ENCODE measurements around the gene SLC23A2. TPM values are rescaled to one million over a fixed set of nuclear protein-coding genes. Genes with fewer than 3 reads are reported as not detected.
A peak's percentile ranks its signal among the peaks of the same experiment; 100 is the strongest.

SLC23A2 gene
- total and polyA plus RNA-seq, 4 donors = 3.5 to 38.2 (median 17.9) TPM

DNA sequence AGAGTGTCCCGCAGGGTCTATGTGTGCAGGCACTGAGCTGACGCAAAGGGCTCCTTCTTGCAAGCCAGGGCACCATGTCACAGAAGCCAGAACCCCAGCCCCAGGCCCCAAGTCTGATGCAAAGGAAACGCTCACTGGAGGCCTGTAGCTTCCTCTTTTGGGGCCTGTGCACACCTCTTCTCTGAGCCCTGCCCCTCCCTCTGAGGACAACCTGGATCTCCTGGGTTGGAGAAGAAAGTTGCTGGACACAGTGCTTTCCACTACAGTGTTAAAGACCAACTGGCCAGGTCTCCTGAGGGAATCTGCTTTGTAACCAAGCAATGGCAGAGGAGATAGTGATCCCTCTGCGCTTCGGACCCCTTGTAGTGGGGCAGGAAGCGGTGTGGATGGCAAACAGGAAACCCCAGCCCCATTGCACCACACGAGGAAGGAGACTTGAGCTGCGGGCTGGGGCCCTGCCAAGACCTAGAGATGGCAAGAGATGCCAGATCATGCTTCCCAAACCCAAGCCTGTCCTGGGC lies 189.6 kb downstream of the SLC23A2 start:
- intact Hi-C loops (cut with DNase I) = no loop called here
- no peak overlapping the region for H3K27ac ChIP-seq (ENCODE audit: low read depth in 1 of 2, low read length in 2 of 2)
- no peaks in the 10 kb centered on the region for H3K4me1 ChIP-seq (ENCODE audit: control insufficient read depth in 1 of 2, insufficient read depth in 2 of 2, low read length in 2 of 2)
- peak in 1 of 2 donors; percentile 89 for DNase-seq
- H3K36me3 ChIP-seq (ENCODE audit: control insufficient read depth in 1 of 2, insufficient read depth in 2 of 2, low read length in 1 of 2) = no peaks in the 10 kb centered on the region
- no peaks in the 10 kb centered on the region for H3K27me3 ChIP-seq (ENCODE audit: control insufficient read depth in 1 of 2, insufficient read depth in 2 of 2, low read length in 1 of 2)
- peak; percentile 40 for ATAC-seq (ENCODE audit: low FRiP score)
- WGBS, 2 donors = 82 to 84% methylated on average over 8 of the region's 8 CpGs
- H3K4me3 ChIP-seq (ENCODE audit: low read length in 2 of 2) = no peak overlapping the region
- H3K9me3 ChIP-seq (ENCODE audit: control insufficient read depth, low read length) = no peaks in the 10 kb centered on the region

GRCh38 chr20:4811257-4811656 lies 190.1 kb downstream of the SLC23A2 start:
- Histone ChIP-seq H3K27me3 (ENCODE audit: control insufficient read depth in 1 of 2, insufficient read depth in 2 of 2, low read length in 1 of 2) (no peaks in the 10 kb centered on the region), H3K4me3 (ENCODE audit: low read length in 2 of 2) (no peak overlapping the region), H3K4me1 (ENCODE audit: control insufficient read depth in 1 of 2, insufficient read depth in 2 of 2, low read length in 2 of 2) (no peaks in the 10 kb centered on the region), H3K36me3 (ENCODE audit: control insufficient read depth in 1 of 2, insufficient read depth in 2 of 2, low read length in 1 of 2) (no peaks in the 10 kb centered on the region), H3K9me3 (ENCODE audit: control insufficient read depth, low read length) (no peaks in the 10 kb centered on the region), H3K27ac (ENCODE audit: low read depth in 1 of 2, low read length in 2 of 2) (no peak overlapping the region)
- ATAC-seq (ENCODE audit: low FRiP score) (no peak), DNase-seq (no peak)
- intact Hi-C loops (cut with DNase I) = no loop called here
- 89 to 97% methylated on average over 4 of the region's 4 CpGs for WGBS, 2 donors

DNA sequence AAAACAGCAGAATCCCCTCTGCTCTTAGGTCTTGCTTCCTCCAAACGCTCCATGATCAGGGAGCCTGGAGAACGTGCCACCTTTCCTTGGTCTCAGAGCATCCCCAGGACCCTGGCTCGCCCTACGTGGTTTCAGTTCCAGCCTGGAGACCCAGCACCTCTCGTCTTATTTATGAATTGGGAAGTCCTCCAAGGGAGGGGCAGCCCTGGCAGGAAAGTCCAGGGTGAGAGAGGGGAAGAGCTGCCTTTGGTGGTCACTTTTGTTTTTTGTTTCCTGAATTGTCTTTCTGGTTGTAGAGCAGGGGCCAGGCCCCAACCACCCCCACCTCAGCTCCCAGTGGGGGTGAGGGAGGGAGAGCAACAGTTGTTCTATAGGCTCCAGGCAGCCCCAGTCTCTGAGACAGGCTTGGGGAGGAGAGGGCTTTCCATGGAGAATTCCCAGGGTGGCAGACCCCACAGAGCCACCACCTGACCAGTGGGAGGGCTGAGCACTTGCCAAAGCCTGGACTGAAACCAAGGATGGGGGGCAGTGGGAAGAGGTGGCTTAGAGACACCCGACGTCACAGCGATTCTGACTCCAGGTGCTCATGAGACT lies 190.8 kb downstream of the SLC23A2 start:
- no peak overlapping the region for H3K27ac ChIP-seq (ENCODE audit: low read depth in 1 of 2, low read length in 2 of 2)
- H3K27me3 ChIP-seq (ENCODE audit: control insufficient read depth in 1 of 2, insufficient read depth in 2 of 2, low read length in 1 of 2) = no peaks in the 10 kb centered on the region
- ATAC-seq (ENCODE audit: low FRiP score) = no peak
- 85 to 86% methylated on average over 8 of the region's 8 CpGs for WGBS, 2 donors
- no peaks in the 10 kb centered on the region for H3K4me1 ChIP-seq (ENCODE audit: control insufficient read depth in 1 of 2, insufficient read depth in 2 of 2, low read length in 2 of 2)
- H3K36me3 ChIP-seq (ENCODE audit: control insufficient read depth in 1 of 2, insufficient read depth in 2 of 2, low read length in 1 of 2) = no peaks in the 10 kb centered on the region
- no peak for DNase-seq
- intact Hi-C loops (cut with DNase I) = no loop called here
- H3K9me3 ChIP-seq (ENCODE audit: control insufficient read depth, low read length) = no peaks in the 10 kb centered on the region
- no peak overlapping the region for H3K4me3 ChIP-seq (ENCODE audit: low read length in 2 of 2)

DNA sequence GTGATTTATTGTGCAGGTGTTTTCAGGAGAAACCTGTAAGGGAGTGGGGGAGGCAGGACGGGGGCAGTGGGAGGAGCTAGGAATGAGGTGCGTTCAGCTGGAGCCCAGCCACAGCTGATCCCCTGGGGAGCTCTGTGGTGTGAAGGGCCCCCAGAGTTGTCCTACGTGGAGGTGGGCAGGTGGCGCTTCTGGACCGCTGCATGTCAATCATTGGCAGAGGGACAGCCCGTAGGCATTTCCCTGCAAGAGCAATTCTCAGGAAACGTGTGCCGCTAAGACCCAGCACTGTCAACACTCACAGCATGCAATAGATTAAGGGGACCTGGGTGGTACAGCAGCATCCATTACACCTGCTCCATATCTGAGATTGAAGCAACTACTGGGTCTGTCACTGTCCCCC lies 191.6 kb downstream of the SLC23A2 start:
- no peaks in the 10 kb centered on the region for H3K4me1 ChIP-seq (ENCODE audit: control insufficient read depth in 1 of 2, insufficient read depth in 2 of 2, low read length in 2 of 2)
- H3K27me3 ChIP-seq (ENCODE audit: control insufficient read depth in 1 of 2, insufficient read depth in 2 of 2, low read length in 1 of 2) = no peaks in the 10 kb centered on the region
- no peak overlapping the region for H3K27ac ChIP-seq (ENCODE audit: low read depth in 1 of 2, low read length in 2 of 2)
- ATAC-seq (ENCODE audit: low FRiP score) = no peak
- no peaks in the 10 kb centered on the region for H3K36me3 ChIP-seq (ENCODE audit: control insufficient read depth in 1 of 2, insufficient read depth in 2 of 2, low read length in 1 of 2)
- H3K9me3 ChIP-seq (ENCODE audit: control insufficient read depth, low read length) = no peaks in the 10 kb centered on the region
- no peak for DNase-seq
- intact Hi-C loops (cut with DNase I) = no loop called here
- H3K4me3 ChIP-seq (ENCODE audit: low read length in 2 of 2) = no peak overlapping the region
- 84 to 85% methylated on average over 8 of the region's 8 CpGs for WGBS, 2 donors

DNA sequence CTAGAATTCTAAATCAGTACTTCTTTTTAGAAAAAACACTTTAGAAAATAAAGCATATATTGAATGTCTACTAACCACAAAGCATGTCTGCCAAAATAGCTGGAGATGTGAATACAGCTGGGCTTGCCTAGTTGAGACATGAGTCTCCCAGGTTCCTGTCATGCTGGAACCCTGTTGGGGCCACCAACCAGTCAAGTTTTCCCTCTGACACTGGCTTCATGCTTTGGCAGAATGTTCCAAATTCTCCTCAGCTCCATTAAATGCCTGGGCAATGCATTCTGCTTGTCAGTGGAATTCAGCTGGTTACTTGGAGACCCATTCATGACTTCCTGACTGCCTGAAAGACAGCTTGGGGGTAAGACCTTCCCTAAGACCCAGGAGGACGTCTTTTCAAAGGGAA lies 192.4 kb downstream of the SLC23A2 start:
- no peaks in the 10 kb centered on the region for H3K4me1 ChIP-seq (ENCODE audit: control insufficient read depth in 1 of 2, insufficient read depth in 2 of 2, low read length in 2 of 2)
- 52 to 59% methylated on average over 1 of the region's 1 CpG for WGBS, 2 donors
- no peak for ATAC-seq (ENCODE audit: low FRiP score)

DNA sequence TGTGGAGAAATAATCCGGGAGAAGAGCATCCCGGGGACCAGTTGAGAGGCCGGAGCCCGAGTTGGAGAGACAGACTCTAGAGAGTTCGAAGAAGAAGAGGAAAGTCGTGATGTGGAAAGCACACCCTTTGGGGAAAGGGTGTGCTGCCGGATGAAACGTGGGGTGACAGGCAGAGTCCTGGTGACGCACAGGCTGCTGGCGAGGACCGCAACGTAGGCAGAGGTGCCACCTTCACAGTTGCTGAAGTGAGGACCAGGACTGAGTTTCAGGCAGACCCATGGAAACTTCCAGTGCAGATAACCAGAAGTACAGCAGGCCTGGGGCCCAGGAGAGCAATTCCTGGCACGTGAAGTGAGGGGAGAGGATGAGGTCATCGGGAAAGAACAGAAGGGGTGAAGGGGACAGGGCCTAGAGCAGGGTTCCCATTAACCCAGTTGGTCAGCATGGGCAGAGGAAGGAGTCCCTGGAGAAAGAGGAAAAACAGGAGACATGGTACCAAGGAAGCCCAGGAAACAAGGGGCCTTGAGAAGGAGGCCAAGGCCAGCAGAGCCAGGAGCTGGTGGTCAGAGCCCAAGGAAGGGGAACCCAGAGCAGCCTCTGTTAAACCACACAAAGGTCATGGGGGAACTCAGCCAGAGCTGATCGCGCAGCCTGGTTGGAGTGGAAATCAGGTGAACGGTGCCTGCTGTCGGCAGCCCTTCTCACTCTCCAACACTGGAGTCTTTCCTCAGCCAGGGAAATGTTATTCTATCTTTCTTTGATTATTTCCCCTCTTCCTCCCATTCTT lies 195.5 kb downstream of the SLC23A2 start:
- no peak overlapping the region for H3K4me3 ChIP-seq (ENCODE audit: low read length in 2 of 2)
- 76 to 81% methylated on average over 18 of the region's 18 CpGs for WGBS, 2 donors
- no peak overlapping the region for H3K27ac ChIP-seq (ENCODE audit: low read depth in 1 of 2, low read length in 2 of 2)
- intact Hi-C loops (cut with DNase I) = no loop called here
- H3K4me1 ChIP-seq (ENCODE audit: control insufficient read depth in 1 of 2, insufficient read depth in 2 of 2, low read length in 2 of 2) = no peaks in the 10 kb centered on the region
- ATAC-seq (ENCODE audit: low FRiP score) (peak; percentile 49), DNase-seq (no peak)
- no peaks in the 10 kb centered on the region for H3K36me3 ChIP-seq (ENCODE audit: control insufficient read depth in 1 of 2, insufficient read depth in 2 of 2, low read length in 1 of 2)
- no peaks in the 10 kb centered on the region for H3K9me3 ChIP-seq (ENCODE audit: control insufficient read depth, low read length)
- H3K27me3 ChIP-seq (ENCODE audit: control insufficient read depth in 1 of 2, insufficient read depth in 2 of 2, low read length in 1 of 2) = no peaks in the 10 kb centered on the region

More for the DNA sequence above, 192.4 kb downstream of the SLC23A2 start:
- no peaks in the 10 kb centered on the region for H3K36me3 ChIP-seq (ENCODE audit: control insufficient read depth in 1 of 2, insufficient read depth in 2 of 2, low read length in 1 of 2)
- no peak for DNase-seq
- intact Hi-C loops (cut with DNase I) = no loop called here
- H3K27me3 ChIP-seq (ENCODE audit: control insufficient read depth in 1 of 2, insufficient read depth in 2 of 2, low read length in 1 of 2) = no peaks in the 10 kb centered on the region
- H3K4me3 ChIP-seq (ENCODE audit: low read length in 2 of 2) = no peak overlapping the region
- no peaks in the 10 kb centered on the region for H3K9me3 ChIP-seq (ENCODE audit: control insufficient read depth, low read length)
- no peak overlapping the region for H3K27ac ChIP-seq (ENCODE audit: low read depth in 1 of 2, low read length in 2 of 2)

DNA sequence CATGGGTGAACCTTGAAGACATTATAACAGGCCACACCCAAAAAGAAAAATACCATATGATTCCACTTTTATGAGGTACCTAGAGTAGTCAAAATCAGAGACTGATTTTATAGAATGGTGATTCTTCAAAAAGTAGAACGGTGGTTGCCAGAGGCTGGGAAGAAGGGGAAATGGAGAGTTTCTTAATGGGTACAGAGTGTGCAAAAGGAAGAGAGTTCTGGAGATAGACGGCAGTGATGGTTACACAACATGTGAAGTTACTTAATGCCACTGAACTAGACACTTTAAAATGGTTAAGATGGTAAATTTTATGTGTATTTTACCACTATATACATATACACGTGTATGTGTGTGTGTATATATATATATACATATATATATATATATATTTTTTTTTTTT lies 198.8 kb downstream of the SLC23A2 start:
- Histone ChIP-seq H3K36me3 (ENCODE audit: control insufficient read depth in 1 of 2, insufficient read depth in 2 of 2, low read length in 1 of 2) (no peaks in the 10 kb centered on the region), H3K9me3 (ENCODE audit: control insufficient read depth, low read length) (peaks cover 3% of the 10 kb centered on the region), H3K27ac (ENCODE audit: low read depth in 1 of 2, low read length in 2 of 2) (no peak overlapping the region), H3K4me3 (ENCODE audit: low read length in 2 of 2) (no peak overlapping the region), H3K27me3 (ENCODE audit: control insufficient read depth in 1 of 2, insufficient read depth in 2 of 2, low read length in 1 of 2) (no peaks in the 10 kb centered on the region), H3K4me1 (ENCODE audit: control insufficient read depth in 1 of 2, insufficient read depth in 2 of 2, low read length in 2 of 2) (no peaks in the 10 kb centered on the region)
- intact Hi-C loops (cut with DNase I) = no loop called here
- ATAC-seq (ENCODE audit: low FRiP score) (no peak), DNase-seq (no peak)
- WGBS, 2 donors = 86 to 91% methylated on average over 3 of the region's 3 CpGs
